NCI-H226 (cell line): ENCODE measurements around the gene CSTPP1.
"Not testable (repeated sequence)": the region's sequence is repeated elsewhere in the genome, so short reads cannot be mapped to it uniquely, and the experiment has no call there.

Experiments
- DNase-seq: peaks from one replicate; pipeline ENCODE4 v3.0.0-alpha.2; 2015

The CSTPP1 gene

DNA sequence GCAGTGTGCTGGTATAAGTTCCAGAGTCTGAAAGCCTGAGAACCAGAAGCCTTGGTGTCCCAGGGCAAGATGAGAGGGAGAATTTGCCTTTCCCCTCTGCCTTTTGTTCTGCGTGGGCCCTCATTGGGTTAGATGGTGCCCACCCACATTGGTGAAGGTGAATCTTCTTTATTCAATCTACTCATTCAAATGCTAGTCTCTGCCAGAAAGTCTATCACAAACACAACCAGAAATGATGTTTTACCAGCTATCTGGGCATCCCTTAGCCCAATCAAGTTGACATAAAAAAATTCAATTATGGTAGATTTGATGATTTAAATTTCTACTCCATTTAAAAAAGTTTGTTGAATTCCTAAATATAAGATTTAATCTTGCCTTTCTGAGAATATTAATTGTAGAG is 22.2 kb downstream of the CSTPP1 start:
- DNase-seq: no peak

GRCh38 chr11:46961041-46961440 is 24.5 kb downstream of the CSTPP1 start:
- no peak for DNase-seq

- not testable (repeated sequence) for DNase-seq
These were observed 25.3 kb downstream of the CSTPP1 start for GRCh38 chr11:46961886-46962285.

DNA sequence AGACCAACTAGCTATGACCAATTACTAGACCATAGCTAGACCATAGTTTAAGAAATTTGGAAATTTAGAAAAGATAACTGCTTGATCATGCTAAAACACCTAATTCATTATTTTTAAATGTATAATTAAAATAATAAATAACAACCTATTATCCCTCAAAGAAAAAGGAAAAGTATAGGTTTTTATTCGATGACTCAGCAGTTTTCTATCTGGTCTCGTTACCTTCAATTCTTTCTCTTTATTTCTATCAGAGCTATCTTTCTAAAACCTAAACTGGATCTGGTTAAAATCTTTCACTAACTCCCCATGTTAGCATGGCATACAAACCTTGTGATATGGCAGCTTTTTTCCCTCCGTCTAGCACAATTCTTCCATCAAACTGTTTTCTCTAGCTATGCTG is 27.3 kb downstream of the CSTPP1 start:
- DNase-seq: no peak

- DNase-seq: no peak
These were observed 30.2 kb downstream of the CSTPP1 start for GRCh38 chr11:46966773-46967172.

DNA sequence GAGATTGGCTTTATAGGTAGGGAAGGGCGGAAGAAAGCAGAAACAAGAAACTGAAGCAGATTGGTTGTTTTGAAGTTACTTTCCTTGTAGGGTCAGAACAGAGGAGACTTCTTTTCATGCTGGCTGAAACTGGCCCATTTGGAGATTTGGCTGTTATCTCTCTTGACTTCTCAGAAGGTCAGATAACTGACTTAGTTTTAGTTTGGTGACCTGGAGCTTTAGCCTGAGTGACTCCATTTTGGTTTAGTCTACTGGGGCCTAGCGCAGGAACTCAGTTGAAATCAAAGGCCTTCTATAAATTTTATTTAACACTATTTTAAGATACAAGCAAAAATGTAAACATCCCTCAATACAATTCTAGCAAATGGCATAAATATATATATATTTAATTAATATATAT is 31.4 kb downstream of the CSTPP1 start:
- DNase-seq: no peak

DNA sequence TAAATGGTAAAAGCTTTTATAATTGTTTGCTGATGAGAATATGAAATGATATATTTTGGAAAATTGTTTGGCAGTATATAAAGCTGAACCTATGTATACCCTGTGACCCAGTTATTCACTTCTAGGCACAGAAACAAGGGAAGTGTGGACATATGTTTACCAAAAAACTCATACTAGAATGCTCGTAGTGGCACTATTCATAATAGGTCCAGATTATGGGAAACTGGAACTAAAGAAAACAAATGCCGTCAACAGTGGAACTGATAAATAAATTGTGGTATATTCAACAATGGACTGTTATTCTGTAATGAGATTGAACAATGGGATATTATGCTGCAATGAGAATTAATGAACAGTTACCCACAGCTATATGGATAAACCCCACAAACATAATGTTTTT is 32.8 kb downstream of the CSTPP1 start:
- DNase-seq: no peak

DNA sequence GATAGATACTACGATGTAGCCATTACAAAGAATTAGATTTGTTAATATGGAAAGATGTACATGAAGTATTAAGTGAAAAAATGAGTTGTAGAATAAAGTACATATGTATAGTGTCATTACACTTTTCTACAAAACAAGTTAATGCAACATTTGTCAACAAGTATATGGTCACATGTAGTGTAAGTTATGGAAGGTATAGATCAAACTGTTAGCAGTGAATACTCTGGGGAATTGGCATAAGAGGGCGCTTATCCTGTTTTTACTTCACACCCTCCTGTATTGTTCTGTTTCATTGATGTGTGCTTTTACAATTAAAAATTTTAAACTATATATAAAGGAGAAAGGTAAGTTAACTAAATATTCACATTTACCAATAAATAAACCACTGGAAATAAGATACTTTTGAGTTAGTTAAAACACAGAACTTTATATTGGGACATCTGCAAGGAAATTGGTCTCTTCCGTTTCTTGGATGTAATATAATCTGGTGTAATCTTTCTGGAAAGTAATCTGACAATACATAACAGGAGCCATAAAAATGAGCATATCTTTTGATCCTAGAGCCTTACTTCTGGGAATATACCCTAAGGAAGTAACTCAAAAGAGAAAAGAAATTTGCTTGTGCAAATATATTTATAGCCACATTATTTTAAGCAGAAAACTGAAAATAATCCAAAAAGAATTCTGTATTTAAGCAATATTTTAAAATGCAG is 34.5 kb downstream of the CSTPP1 start:
- no peak for DNase-seq

- DNase-seq: no peak
These were observed 35.8 kb downstream of the CSTPP1 start for GRCh38 chr11:46972343-46972742.

DNA sequence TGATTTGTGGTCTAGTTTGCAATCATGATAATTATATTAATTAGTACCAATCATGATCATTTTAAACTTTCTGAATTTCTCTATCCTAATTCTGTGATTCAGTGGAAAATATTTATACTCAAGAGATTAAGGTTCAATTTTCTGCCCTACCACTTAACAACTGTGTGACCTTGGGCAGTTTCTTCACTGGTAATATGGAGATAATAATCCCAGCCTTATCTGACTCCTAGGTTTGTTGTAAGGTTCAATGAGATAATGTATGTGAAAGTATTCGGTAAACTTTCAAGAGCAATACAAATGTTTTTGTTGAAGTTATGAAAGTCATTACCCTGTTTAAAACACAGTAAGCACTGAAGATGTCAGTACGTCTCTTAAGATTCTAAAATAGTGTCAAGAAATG is 36.3 kb downstream of the CSTPP1 start:
- DNase-seq: no peak

DNA sequence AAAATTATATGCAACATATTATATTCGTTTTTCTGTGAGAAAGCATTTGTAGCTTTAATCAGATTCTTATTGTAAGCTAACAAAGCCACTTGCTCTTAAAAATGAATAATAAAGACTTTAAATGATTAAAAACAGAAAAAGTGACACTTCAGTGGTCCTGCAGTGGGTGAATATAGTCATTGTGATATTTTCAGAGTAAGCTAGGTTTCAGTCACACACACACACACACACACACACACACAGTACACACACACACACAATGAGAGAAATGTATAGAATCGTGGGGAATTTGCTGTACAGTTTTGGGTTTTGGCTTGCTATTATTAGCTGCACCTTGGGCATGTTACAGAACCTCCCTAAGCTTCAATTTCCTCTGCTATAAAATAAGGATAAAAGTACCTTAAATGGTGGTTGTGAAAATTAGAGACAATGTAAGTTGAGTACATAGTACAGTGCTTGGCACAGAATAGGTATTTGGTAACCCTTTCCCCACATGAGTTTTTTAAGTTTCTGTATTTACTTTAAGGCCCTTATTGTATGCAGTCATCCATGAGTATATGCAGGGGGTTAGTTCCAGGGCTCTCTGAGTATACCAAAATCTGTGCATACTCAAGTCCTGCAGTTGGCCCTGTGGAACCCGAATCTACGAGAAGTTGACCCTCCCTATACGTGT is 39.8 kb downstream of the CSTPP1 start:
- no peak for DNase-seq

GRCh38 chr11:46977038-46977813 is 40.7 kb downstream of the CSTPP1 start:
- no peak for DNase-seq

GRCh38 chr11:46978005-46978491 is 41.5 kb downstream of the CSTPP1 start:
- no peak for DNase-seq

- DNase-seq: no peak
These were observed 42.8 kb downstream of the CSTPP1 start for GRCh38 chr11:46979358-46979757.

DNA sequence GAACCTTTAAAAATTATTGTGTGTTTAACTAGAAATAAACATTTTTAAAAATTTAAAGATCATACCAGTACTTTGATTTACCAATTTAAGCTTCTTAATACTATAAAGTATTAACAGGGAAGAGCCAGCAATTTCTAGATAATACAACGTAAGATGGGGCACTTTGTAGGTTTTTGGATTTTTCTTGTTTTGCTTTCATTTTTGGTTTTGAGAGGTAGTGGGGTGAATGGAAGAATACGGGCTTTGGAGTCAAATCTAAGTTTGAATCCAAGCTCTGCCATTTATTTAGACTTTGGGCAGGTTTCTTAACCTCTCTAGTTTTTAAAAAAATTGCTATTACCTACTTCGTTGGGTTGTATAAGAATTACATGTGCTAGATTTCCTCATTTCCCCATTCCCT is 44.9 kb downstream of the CSTPP1 start:
- DNase-seq: no peak

- DNase-seq: no peak
These were observed 46.4 kb downstream of the CSTPP1 start for GRCh38 chr11:46982797-46983452.

GRCh38 chr11:46983598-46983997 is 47.0 kb downstream of the CSTPP1 start:
- no peak for DNase-seq

DNA sequence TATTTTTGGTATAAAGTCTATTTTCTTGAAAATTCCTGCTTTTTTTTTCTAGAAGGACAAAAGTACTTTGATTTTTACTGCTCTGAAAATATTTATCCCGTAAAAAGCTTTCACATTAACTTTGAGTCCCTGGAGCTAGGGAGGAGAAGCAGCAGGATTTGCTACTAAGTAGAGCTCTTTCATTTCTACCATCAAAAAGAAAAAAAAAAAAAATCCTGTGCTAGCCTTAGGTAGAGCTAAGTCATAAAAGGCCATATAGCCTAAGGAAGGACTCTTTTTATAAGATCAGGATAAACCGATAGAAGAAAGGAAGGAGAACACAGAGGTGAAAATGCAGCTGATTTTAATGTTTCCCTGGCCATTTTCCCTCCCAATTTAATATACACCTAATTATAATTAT is 48.0 kb downstream of the CSTPP1 start:
- no peak for DNase-seq

DNA sequence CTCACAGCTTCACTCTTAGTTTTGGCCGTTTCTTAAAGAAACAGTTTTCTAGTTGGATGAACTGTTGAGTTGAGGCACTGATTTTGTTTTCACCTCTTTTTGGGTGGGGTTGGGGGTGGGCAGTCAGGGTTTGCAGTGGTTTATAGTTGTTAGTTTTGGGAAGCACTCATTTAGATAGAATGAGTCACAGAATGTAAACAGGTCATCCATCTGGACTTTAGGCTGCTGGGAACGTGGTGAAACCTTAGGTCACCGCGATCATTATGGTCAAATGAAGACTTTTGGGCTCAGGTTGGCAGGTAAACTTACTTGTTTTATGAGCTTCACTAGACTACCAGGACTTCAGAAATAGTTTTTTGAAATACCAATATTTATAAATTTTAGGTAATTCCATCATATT is 48.4 kb downstream of the CSTPP1 start:
- DNase-seq: no peak

GRCh38 chr11:46987183-46987582 is 50.6 kb downstream of the CSTPP1 start:
- no peak for DNase-seq

DNA sequence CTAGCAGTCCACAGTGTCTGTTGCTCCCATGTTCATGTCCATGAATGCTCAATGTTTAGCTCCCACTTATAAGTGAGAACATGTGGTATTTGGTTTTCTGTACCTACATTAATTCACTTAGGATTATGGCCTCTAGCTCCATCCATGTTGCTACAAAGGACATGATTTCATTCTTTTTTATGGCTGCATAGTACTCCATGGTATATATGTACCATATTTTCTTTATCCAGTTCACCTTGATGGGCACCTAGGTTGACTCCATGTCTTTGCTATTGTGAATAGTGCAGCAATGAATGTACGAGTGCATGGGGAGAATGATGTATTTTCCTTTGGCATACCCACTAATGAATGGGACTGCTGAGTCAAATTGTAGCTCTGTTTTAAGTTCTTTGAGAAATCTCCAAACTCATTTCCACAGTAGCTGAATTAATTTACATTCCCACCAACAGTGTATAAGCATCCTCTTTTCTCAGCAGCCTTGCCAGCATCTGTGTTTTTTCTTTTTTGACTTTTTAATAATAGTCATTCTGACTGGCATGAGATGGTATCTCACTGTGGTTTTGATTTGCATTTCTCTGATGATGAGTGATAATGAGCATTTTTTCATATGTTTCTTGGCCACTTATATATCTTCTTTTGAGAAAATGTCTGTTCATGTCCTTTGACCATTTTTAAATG is 53.4 kb downstream of the CSTPP1 start:
- not testable (repeated sequence) for DNase-seq

DNA sequence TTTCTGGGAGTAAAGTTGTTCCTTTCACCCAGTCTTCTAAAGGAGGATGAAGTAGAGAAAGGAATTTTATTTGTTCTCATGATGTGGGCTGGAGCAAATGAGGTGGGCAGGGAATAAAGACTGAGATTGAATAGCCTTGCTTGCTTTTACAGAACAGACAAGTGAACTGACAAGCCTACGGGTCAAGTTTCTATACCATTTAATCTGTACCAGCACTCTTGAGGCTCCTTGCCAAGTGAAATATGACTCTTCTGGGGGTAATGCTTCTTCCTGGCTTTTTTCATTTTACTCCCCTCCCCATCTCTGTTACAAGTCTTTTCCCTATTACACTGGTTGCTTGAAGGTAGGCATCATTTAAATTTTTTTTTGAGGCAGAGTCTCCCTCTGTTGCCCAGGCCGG is 54.8 kb downstream of the CSTPP1 start:
- DNase-seq: no peak

- not testable (repeated sequence) for DNase-seq
These were observed 55.8 kb downstream of the CSTPP1 start for GRCh38 chr11:46992386-46992785.
